ENCODE results near the gene DTWD1.
"Not testable (repeated sequence)": the region's sequence is repeated elsewhere in the genome, so short reads cannot be mapped to it uniquely, and the experiment has no call there.

DTWD1 gene

DNA sequence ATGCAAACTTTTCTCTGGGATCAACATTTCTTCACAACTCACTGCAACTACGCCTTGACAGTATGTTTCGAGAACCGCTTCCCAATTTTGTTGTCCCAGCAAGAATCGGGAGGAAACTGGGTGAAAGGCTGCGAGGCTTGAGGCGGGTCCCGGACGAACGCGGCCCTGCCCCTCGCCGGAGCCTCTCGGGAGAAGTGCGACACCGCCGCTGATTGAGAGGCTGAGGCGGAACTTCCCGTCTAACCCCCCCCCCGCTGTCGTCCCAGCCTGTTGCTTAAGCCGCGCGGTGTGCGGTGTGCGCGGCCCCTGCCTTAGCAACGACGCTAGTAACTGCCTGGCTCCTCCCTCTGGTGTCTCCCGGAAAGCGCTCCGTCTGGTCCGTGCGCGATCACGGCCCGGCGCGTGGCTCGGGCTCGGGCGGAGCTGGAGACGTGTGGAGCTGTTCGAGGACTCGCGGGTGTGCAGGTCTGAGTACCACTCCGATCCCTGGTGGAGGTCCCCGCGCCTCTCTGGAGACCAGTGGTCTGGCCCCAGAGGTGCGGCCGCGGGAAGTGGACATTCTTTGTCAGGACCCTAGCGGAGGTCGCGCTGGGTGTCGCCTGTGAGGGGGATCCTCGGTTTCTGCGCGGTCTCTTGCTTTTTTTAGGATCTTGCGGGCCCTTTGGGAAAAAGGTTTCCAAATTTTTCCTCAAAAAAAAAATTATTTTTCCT is at the start of gene DTWD1, which contains the start of gene FAM227B:
DTWD1 (plus strand) TSS at position 391 of the 711 bp plus-strand sequence. CDS start 4,120 bp downstream, outside the sequence.
FAM227B (minus strand) TSS at position 161 of the 711 bp plus-strand sequence. CDS start 5,647 bp downstream, outside the sequence.
- DNase-seq: peak; percentile 96

GRCh38 chr15:49573421-49573820 is 47.4 kb upstream of the DTWD1 start:
- peak; percentile 77 for DNase-seq

- peak; percentile 9 for DNase-seq
Measured at GRCh38 chr15:49589030-49589429, 31.8 kb upstream of the DTWD1 start.

GRCh38 chr15:49592829-49593316 is 28.0 kb upstream of the DTWD1 start:
- not testable (repeated sequence) for DNase-seq

DNA sequence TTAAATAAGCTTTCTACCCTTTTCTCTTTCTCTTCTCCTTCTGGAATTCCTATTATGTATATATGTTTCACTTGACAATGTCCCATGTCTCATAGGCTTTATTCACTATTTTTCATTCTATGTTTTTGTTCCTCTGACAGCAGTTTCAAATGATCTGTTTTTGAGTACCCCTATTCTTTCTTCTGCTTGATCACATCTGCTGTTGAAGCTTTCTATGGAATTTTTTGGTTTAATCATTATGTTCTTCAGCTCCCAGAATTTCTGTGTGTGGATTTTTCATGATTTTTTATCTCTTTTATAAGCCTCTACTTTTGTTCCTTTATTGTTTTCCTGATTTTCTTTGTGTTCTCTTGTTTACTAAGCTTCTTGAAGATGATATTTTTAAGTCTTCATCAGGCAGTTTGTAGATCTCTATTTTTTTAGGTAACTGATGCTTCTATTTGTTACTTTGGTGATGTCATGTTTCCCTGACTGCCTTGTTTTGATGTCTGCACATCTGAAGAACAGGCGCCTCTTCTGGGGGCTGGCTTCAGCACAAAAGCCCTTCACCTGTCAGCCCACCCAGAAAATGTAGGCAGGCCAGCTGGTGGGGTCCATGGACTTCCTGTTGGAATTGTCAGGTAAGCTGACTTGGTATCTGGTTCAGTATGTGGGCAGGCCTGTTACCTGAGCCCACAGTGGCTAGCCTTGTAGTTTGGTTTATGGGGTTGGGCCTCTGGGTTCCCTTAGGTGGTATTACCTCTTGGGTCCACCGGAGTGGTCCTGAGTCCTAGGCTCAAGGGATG is 16.0 kb upstream of the DTWD1 start:
- no peak for DNase-seq

DNA sequence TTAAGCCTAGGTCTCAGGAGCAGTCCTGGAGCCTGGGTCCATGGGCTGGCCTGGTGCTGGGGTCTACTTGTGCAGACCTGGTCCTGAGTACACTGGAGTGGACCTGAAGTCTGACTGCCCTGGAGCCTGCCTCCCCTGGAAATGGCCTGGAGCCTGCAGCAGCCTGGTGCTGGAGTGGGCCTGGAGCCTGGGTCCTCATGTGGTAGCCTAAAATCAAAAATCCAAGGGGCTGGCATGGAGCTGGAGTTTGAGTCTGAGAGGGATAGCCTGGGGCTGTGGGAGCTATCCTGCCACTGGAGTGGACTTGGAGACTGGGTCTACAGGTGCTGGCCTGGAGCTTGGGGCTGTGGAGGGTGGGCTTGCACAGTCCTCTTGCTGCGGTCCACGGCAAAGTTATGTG is 15.3 kb upstream of the DTWD1 start:
- no peak for DNase-seq

DNA sequence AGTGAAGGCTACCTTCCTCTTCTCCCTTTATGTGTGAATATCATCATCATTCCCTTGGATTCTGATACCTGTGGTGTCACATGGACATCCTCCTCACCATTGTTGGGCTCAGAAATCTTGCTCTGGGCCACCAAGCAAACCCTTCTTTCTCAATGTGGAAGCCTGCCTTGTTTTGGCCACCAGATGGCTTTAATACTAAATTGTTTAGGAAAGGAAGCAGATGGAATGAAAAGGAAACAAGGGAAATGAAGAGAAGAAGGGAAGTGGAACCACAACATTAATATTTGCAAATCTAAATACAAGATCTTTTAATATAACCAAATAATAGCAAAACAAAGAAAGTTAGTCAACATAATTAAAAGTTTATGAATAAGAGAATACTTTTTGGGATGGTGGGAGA is 14.3 kb upstream of the DTWD1 start:
- DNase-seq: no peak

DNA sequence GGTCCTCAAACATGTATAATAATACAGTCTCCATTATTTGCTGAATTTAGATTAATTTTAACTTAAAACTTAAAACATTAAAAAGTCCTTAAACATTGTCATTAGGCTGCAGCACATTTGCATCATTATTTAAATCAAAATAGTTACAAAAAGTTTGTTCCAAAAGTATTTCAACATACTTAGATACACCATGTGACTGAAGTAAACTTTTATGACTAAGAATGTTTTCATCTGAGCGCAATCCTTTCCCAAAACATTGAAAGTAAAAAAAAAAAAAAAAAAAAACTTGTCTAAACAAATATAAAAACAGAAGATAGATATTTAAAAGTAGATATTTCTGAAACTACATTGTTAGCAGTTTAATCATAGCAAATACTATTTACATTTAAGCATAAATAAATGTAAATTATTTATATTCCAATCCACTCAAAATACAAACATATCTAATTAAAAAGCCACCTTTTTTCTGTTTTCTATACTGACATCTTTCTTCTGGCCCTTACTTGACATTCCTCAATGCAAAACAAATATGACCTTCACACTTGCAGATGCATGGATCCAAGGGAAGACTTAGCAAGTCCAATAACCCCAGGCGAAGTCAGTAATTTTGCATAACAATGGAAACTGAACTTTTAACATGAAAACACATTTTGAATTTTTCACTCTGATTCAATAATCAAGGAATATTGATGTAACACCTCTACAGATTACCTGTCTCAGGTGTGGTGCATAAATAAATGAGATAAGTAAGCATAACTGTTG is 10.5 kb upstream of the DTWD1 start:
- DNase-seq: no peak

- DNase-seq: not testable (repeated sequence)
Measured at GRCh38 chr15:49612240-49612639, 8.6 kb upstream of the DTWD1 start.

DNA sequence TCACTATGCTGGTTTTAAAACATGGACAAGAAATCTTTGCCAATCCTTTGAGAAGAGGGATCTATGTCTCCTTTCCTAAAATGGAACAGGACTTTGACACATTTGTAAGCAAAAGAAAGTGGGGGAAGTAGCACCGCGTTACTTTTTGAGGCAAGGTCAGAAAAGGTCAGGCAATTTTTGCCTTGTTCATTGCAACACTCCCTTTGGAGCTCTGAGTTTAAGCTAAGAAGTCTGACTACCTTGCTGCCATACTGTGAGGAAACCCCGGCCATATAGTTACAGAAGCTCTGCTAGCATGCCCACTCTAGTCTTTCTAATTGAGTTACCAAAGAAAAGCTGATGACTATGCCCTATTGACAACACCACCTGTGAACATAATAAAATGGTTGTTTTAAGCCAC is 1.6 kb upstream of the DTWD1 start:
- no peak for DNase-seq

DNA sequence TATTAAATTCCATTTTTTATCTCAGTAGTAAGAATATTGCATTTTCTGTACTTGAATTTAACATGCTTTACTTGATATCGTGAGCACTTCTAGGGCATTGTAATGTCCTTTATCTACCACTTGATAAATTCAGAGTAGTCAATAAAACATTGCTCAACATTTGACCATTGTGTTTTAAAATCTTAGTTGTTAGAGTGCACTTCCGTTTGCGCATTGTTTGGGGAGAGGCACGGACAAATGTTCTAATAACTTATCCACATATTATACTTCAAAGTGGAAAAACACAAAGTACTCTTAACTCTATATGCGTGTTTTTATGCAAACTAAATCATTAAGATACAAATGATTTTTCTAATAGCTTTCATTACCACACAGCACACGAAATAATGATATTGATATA is 649 bp upstream of the DTWD1 start:
- DNase-seq: peak; percentile 54

DNA sequence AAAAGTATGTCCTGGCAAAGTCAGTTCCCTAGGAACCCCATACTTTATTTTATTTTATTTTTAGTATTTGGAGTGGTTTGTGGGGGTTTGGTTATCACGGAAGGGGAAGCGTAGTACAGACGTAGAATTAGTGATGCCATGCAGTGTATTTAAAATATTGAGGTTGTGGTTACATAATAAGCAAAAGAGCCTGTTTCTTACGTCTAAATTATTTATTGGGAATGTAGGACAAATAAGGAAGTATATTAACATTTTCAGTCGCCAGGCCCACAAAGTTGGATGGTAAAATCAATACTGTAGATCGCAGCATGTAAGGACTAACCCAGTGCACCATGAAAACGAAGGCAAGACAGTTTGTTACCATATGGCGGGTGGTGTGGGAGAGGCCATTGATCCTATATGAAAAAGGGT is 558 bp downstream of the DTWD1 start:
- DNase-seq: peak; percentile 50

- DNase-seq: no peak
Measured at GRCh38 chr15:49621887-49622286, 1.0 kb downstream of the DTWD1 start.

DNA sequence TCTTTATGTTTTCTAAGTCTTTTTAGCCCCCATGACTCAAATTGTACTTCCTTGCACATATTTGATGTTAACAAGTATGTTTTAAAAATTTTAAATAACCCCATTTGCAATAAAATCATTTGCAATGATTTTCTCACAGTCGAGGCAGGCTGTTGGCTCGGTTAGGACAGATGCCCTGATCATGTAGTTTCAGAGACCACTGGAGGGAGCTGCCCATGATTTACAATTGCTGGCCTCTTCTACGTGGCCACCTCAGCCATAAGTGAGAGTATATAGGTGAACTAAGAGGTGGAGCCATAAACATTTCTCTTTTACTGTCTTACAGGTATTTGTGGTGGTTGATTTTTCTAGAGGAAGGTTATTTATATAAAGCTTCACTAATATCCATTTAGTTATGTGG is 1.7 kb downstream of the DTWD1 start:
- DNase-seq: peak; percentile 45

DNA sequence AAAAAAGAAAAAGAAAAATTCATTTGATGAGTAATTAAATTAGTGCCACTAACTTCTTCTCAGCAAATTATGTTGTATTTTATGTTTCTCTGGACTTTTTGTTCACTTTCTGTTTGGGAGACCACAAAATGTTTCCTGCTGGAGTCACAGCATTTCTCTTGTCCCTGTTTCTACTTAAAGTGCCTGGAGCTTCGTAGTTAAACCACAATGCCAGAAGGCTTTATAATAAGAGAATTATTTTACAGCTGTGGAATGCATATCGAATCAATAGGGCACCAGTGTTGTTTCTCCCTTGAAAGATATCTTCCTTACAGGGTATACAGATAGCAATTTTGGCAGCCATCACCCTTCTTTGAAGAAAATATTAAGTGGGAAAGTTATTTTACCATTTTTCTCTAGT is 3.2 kb downstream of the DTWD1 start:
- no peak for DNase-seq

- DNase-seq: peak; percentile 12
Measured at GRCh38 chr15:49625460-49626036, 4.7 kb downstream of the DTWD1 start.

DNA sequence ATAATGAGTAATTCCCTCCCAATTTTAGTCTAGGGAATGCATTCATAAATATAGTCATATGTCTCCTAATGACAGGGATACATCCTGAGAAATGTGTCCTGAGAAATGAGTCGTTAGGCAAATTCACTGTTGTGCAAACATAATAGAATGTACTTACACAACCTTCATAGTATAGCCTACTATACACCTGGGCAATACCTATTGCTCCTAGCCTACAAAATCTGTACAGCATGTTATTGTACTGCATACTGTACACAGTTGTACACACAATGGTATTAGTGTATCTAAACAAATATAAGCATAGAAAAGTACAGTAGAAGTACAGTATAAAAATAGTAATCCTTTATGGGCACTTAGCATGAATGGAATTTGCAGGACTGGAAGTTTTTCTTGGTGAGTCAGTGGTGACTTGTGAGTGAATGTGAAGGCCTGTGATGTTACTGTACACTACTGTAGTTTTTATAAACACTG is 6.6 kb downstream of the DTWD1 start:
- DNase-seq: no peak

- no peak for DNase-seq
Measured at GRCh38 chr15:49628379-49628778, 7.5 kb downstream of the DTWD1 start.

DNA sequence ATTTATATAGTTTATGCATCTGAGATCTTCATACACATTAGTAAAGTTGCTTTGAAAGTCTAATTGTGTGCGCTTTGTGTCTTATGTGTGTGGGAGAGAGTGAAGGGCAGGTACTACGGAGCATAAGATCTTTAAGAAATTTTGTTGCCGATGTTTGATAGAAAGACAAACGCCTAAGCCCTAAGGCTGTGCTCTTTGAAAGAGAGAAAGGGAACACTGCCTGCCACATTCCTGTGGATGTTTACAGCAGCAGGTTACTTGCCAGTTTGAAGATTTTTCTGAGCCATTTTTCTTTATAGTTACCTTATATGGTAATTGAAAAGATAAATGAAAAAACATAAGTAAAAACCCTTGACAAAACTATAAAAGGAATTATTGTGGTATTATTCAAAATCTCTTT is 17.0 kb downstream of the DTWD1 start:
- DNase-seq: no peak

GRCh38 chr15:49644364-49644794 is 23.5 kb downstream of the DTWD1 start:
- DNase-seq: peak; percentile 24

GRCh38 chr15:49645277-49645676 is 24.4 kb downstream of the DTWD1 start:
- no peak for DNase-seq

DNA sequence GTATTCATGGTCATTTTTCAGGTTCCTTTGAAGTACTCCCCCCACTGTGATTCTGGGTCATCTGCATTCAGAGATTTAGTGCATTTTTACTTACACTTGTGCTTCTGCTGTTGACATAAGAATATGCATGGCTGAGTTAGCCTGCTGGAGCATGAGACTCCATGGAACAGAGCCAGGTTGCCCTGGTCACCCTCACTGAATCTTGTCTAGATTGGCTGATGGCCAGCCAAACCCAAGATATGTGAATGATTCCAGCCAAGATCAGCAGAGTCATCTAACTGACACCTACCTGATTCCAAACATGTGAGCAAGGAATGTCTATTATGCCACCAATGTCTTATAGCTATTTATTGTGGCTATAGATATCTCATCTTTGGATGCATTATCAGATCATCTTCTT is 25.1 kb downstream of the DTWD1 start:
- DNase-seq: peak; percentile 42

GRCh38 chr15:49646891-49647290 is 26.0 kb downstream of the DTWD1 start:
- no peak for DNase-seq

Measured in hematopoietic multipotent progenitor cell treated with erythropoietin and hydrocortisone succinate and interleukin-3 and kit ligand, for 8 days (in vitro differentiated cells).